Renal cortex interstitium (tissue), 11 donors: ENCODE data around the gene CREB5. TPM values are rescaled to one million over a fixed set of nuclear protein-coding genes. Genes with fewer than 3 reads are reported as not detected.

Experiments
- DNase-seq, 11 donors: peaks; one replicate each; pipeline ENCODE4 v3.0.0-alpha.2; 2013; ENCODE audit warnings: low read depth in 9 of 11, low spot score in 4 of 11; ENCODE audit errors: extremely low read depth in 1 of 11
- polyA plus RNA-seq, 3 donors: library from polyadenylated mRNA; unstranded; fragments of 120-200 nt; gene quantifications; one replicate each; pipeline ENCODE4 v1.2.1, GENCODE V29; 2013; ENCODE audit not compliant: insufficient read length in 3 of 3

The CREB5 gene
- polyA plus RNA-seq, 3 donors, result 10.3 to 15.8 (median 11.9) TPM

- DNase-seq, result no peak
These were observed 229.6 kb downstream of the CREB5 start for GRCh38 chr7:28641752-28642545.

- DNase-seq, result no peak
These were observed 230.9 kb downstream of the CREB5 start for GRCh38 chr7:28643188-28643569.

DNA sequence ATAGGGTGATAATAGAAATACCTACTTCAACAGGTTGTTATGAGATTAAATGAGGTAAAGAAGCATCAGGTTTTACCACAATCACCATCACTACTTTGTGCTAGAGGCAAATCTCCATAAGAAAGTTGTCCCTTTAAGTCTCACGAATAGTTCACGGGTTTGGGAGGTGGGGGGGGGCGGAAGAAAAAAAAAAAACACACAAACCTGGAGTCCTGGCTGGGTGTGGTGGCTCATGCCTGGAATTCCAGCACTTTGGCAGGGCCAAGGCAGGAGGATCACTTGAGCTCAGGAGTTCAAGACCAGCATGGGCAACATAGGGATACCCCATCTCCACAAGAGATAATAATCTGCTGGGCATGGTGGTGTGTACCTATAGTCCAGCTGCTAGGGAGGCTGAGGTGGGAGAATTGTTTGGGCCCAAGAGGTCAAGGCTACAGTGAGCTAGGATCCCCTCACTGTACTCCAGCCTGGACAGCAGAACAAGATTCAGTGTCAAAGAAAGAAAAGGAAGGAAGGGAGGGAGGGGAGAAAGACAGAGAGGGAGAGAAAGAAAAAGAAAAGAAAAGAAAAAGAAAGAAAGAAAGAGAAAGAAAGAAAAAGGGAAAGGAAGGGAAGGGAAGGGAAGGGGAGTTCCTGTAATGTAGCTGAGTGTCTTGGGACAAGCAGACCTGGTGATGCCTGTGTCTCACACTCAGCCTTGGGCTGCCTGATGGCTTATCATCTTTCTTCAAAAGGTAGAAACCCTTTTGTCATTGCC lies 231.4 kb downstream of the CREB5 start:
- DNase-seq, result no peak

DNA sequence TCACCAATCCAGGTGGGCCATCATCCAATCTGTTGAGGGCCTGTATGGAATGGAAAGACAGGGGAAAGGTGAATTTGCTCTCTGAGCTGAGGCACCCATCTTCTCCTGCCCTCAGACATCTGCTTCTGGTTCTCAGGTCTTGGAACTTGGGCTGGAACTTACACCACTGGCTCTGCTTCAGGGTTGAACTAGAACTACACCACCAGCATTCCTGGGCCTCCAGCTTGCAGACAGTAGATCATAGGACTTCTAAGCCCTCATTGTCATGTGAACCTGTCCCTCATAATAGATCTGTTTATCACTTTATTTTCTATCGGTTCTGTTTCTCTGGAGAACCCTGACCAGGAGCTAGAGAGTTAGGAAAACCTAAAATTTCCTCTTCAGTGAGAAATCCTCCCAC lies 233.5 kb downstream of the CREB5 start:
- no peak for DNase-seq

DNA sequence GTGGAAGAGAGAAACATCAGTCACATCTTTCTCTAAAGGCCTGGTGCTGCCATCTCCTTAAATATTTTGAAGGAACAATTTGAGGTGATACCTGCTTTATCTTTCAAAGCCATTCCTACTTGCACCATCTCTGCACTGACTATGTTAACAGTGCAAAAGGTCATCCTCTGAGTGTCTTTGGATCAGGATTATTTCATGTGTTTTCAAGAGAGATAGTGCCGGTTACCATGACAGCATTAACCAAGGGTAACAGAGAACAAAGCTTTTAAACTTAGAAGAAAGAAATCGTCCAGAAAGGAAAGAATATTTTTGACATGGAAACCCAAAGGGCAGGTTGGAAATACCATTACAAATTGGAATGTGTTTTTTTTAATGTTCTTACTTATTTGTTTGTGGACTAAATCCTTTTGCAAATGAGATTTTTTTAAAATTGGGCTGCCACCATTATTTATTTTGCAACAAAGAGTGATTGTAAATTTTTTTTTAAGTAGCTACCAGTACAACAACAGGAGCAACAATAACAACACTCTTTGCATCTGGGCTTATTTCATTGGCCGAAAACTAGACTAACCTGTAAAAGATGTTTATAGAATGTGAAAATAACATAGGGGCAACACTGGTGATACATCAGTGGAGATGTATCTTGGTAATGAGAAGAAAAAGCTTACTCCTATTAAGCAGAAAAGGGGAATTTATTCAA lies 234.2 kb downstream of the CREB5 start:
- no peak for DNase-seq

DNA sequence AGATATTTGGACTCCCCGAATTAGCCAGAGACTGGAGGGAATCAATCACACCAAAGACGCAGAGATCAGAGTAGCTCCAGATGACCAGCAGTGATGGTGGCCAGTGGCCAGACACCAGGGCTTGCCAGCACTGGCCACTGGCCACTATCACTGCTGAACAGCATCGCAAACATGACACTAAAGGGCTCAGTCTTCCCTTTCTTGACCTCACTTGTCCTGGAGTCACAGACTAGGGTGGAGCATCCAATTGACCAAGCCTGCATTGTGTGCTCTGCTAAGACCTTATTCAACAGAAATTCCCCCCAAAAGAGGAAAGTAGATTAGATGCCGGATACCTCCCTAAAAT lies 234.7 kb downstream of the CREB5 start:
- DNase-seq, result no peak

DNA sequence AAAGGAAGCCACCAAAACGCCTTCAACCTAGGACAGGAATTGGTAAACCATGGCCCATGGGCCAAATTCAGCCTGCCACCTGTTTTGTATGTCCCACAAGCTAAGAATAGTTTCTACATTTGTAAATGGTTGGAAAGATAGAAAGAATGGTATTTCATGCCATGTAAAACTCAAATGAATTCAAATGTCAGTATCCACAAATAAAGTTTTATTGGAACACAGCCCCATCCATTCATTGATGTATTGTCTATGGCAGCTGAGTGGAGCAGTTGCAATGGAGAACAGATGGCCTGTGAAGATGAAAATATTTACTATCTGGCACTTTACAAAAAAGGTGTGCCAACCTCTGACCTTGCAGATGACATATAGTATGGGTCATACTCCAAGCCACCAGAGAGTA lies 236.9 kb downstream of the CREB5 start:
- DNase-seq, result no peak

DNA sequence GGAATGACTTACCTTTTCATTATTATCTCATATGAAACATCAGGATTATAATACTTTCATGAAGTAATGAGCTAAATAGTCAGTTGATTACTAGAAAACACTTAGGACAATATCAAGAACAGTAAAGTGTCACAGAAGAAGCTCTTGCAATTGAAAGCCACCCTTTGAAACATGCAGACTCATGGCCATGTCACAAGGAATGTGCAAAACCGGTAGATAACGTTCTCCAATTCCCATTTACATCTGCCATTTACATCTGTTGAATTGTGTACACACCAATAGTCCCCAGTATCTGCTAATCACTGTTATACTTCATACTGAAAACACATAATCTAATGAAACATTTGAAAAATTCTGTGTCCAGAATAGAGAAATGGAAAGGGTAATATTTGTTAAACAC lies 237.5 kb downstream of the CREB5 start:
- no peak for DNase-seq

- peak in 1 of 11 donors; percentile 17 for DNase-seq
These were observed 241.8 kb downstream of the CREB5 start for GRCh38 chr7:28654110-28654509.

DNA sequence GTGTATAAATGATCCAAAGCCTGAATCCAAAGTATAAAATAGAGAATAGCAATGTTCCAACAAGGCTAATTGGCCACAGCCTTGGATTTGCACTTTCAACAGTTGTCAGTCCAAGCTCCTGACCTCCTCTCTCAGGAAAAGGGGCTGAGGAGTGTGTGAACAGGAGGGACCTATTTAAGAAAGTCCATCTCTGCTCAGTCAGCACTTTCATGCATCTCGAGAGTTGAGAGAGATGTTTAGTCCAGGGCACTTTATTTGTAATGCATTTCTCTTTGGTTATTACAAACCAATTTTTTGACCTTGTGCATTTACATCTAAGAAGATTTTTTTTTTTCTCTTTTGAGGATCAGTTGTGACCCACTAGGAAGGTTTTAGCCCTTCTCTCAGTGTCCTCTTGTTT lies 244.2 kb downstream of the CREB5 start:
- no peak for DNase-seq

DNA sequence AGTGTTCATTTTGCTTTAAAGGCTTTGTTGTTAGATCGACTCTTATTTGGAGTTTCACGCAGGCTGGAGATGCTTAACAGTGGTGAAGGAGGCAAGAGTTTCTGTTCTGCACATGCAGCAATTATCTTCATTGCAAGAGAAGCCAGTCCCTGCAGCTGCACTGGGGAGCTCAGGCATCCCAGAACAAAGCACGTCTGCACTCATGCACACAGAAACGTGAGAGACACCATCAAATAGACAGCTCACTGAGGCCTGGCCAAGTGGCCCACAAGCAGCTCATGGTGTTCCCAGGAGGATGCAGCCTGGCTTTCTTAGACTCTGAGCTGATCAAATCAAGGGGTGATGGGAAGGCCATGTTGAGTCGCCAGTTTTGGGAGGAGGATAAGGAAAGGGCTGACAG lies 246.1 kb downstream of the CREB5 start:
- no peak for DNase-seq

- no peak for DNase-seq
These were observed 247.8 kb downstream of the CREB5 start for GRCh38 chr7:28660132-28660531.

- DNase-seq, result no peak
These were observed 249.7 kb downstream of the CREB5 start for GRCh38 chr7:28661826-28662595.

DNA sequence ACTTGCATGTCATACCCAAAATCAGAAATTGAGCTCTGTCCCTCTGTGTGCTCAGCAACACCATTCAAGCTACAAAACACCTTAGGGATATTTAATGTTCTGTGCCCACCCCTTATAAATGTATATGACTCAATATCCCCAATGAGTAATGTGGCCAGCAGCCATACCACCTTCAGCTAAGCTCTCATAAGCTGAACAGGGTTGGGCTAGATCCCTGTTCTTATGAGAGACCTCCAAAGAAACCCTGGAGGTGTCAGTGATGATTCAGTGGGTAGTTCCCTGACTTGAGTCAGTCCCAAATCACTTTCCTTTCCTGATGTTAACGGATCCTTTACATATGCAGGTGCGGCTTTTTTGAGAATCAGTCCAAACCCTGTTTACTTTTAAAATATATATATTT lies 253.8 kb downstream of the CREB5 start:
- DNase-seq, result no peak

DNA sequence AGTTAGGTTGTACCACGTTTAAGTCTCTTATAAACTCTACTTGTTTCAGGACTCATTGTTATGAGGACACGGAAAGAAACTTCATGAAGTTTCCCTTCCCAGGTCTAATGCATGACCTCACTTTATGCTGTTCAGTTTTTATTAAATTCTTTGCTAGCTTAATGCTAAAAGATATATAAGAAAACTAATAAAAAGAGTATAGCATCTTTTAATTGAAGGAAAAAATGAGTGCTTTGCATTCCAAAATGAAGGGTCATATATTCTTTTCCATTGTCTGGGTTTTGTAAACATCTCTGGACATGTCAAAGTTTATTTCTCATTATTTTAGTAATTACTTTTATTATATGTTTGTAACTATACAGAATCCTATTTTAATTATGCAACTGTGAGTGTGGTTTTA lies 255.8 kb downstream of the CREB5 start:
- DNase-seq, result no peak

DNA sequence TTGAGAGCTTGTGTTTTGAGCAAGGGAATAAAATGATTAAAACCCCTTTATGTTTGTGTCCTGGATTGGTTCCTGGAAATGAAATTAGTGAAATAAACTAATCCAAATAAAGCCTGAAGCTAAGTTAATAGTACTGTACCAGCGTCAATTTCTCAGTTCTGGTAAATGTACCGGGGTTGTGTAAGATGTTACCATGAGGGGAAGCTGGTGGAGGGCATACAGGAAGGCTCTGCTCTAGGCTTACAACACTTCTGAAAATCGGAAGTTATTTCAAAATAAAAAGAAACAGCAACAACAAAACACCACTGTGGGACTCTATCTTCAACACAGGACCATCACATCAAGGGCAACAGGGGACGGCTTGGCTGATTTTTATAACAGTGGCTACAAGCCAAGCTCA lies 257.0 kb downstream of the CREB5 start:
- DNase-seq, result no peak

DNA sequence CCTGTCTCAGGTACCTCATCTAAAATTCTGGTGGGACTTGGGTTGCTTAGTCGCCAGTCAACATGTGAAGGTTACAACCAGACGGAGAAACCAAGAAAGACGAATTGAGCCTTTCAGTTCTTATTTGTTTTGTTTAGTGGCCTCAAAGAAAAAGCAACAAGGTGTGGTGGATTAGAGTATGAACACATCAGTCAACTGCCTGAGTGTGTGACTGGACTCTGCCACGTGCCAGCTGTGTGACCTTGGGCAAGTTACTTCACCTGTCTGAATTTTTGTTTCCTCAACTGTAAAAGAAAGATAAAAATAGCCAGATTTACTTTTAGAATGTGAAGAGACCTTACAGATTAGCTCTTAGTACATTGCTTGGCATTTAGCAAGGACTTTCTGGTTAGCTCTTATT lies 259.2 kb downstream of the CREB5 start:
- no peak for DNase-seq

DNA sequence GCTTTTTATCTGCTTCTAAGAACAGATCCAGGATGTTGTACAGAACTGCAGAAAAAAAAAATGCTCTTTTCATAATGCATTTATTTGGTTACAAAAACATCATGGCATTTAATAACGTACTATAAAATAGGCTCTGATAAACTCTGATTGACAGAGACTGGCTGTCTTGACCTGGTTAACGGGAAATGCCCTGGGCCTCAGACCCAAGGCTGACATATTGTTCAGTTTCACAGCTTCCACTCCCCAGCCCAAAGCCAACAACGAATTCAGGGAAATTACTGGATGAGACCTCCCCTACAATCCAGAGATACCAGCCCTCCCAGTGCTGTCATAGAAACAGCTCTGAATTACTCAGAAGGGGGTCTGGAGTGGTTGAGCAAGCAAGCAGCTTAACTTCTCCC lies 260.1 kb downstream of the CREB5 start:
- no peak for DNase-seq

GRCh38 chr7:28674359-28674782 lies 262.1 kb downstream of the CREB5 start:
- no peak for DNase-seq
